Measurements from ENCODE around the gene PSMG4.

GRCh38 chr6:3228771-3229565, 29.8 kb upstream of the PSMG4 start:
- no peak for TF ChIP-seq CTCF (IDR thresholded peaks at IDR 0.05; ENCODE audit: insufficient read depth, low read length)
- TF ChIP-seq GABPA (IDR thresholded peaks at IDR 0.05; ENCODE audit: low read depth) = no peak
- TF ChIP-seq POLR2AphosphoS5 (IDR thresholded peaks at IDR 0.05; ENCODE audit: low read depth) = no peak
- no peak for TF ChIP-seq REST (IDR thresholded peaks at IDR 0.05; ENCODE audit: insufficient replicate concordance, low read depth)
- no peak for TF ChIP-seq SPI1 (IDR thresholded peaks at IDR 0.05; ENCODE audit: borderline replicate concordance, low read depth)

Measured in HL-60 (cell line).